ENCODE measurements around the gene DR1. TPM values are rescaled to one million over a fixed set of nuclear protein-coding genes. Genes with fewer than 3 reads are reported as not detected.

DR1 gene
- total RNA-seq, 4 donors from 2014 or later: 26.9 to 62.7 (median 30.9) TPM

- Histone ChIP-seq H3K27me3 (no peaks in the 10 kb centered on the region), H3K9me3 (no peaks in the 10 kb centered on the region), H3K4me1 (no peaks in the 10 kb centered on the region), H3K4me3 (no peak overlapping the region), H3K36me3 (peaks cover 0 to 4% (median 0%) of the 10 kb centered on the region in 3 donors), H3K27ac (no peak overlapping the region)
- TF ChIP-seq POLR2A (IDR thresholded peaks at IDR 0.05): no peak
- TF ChIP-seq CTCF (IDR thresholded peaks at IDR 0.05): no peak
- no peak for DNase-seq
Observed at GRCh38 chr1:93306920-93307319, 38.8 kb upstream of the DR1 start.

GRCh38 chr1:93313026-93313425, 32.7 kb upstream of the DR1 start:
- DNase-seq: no peak
- TF ChIP-seq POLR2A (IDR thresholded peaks at IDR 0.05): no peak
- no peak for TF ChIP-seq CTCF (IDR thresholded peaks at IDR 0.05)
- H3K36me3 ChIP-seq: peaks cover 0 to 4% (median 0%) of the 10 kb centered on the region in 3 donors
- no peak overlapping the region for H3K27ac ChIP-seq
- H3K9me3 ChIP-seq: no peaks in the 10 kb centered on the region
- H3K27me3 ChIP-seq: no peaks in the 10 kb centered on the region
- H3K4me1 ChIP-seq: no peaks in the 10 kb centered on the region
- H3K4me3 ChIP-seq: no peak overlapping the region

GRCh38 chr1:93317207-93317606, 28.5 kb upstream of the DR1 start:
- no peak overlapping the region for H3K27ac ChIP-seq
- H3K9me3 ChIP-seq: no peaks in the 10 kb centered on the region
- H3K4me1 ChIP-seq: peaks cover 0 to 6% (median 0%) of the 10 kb centered on the region in 4 donors
- DNase-seq: peak in 1 of 3 donors; percentile 47
- H3K27me3 ChIP-seq: no peaks in the 10 kb centered on the region
- H3K4me3 ChIP-seq: no peak overlapping the region
- TF ChIP-seq POLR2A (IDR thresholded peaks at IDR 0.05) (no peak), CTCF (IDR thresholded peaks at IDR 0.05) (no peak)
- no peaks in the 10 kb centered on the region for H3K36me3 ChIP-seq

GRCh38 chr1:93317943-93318342, 27.8 kb upstream of the DR1 start:
- Histone ChIP-seq H3K36me3 (no peaks in the 10 kb centered on the region), H3K27me3 (no peaks in the 10 kb centered on the region), H3K9me3 (no peaks in the 10 kb centered on the region), H3K4me1 (peaks cover 0 to 6% (median 0%) of the 10 kb centered on the region in 4 donors), H3K27ac (no peak overlapping the region), H3K4me3 (no peak overlapping the region)
- DNase-seq: no peak
- TF ChIP-seq POLR2A (IDR thresholded peaks at IDR 0.05) (no peak), CTCF (IDR thresholded peaks at IDR 0.05) (no peak)

- TF ChIP-seq CTCF (IDR thresholded peaks at IDR 0.05): no peak
- TF ChIP-seq POLR2A (IDR thresholded peaks at IDR 0.05): no peak
- H3K27me3 ChIP-seq: no peaks in the 10 kb centered on the region
- H3K4me1 ChIP-seq: peaks cover 0 to 6% (median 0%) of the 10 kb centered on the region in 4 donors
- H3K4me3 ChIP-seq: no peak overlapping the region
- H3K9me3 ChIP-seq: no peaks in the 10 kb centered on the region
- no peak overlapping the region for H3K27ac ChIP-seq
- no peak for DNase-seq
- H3K36me3 ChIP-seq: no peaks in the 10 kb centered on the region
Observed at GRCh38 chr1:93321720-93322119, 24.0 kb upstream of the DR1 start.

GRCh38 chr1:93322349-93322748, 23.4 kb upstream of the DR1 start:
- peaks cover 0 to 6% (median 0%) of the 10 kb centered on the region in 4 donors for H3K4me1 ChIP-seq
- no peaks in the 10 kb centered on the region for H3K36me3 ChIP-seq
- no peak for TF ChIP-seq POLR2A (IDR thresholded peaks at IDR 0.05)
- no peak for TF ChIP-seq CTCF (IDR thresholded peaks at IDR 0.05)
- H3K9me3 ChIP-seq: no peaks in the 10 kb centered on the region
- H3K27ac ChIP-seq: no peak overlapping the region
- no peaks in the 10 kb centered on the region for H3K27me3 ChIP-seq
- no peak overlapping the region for H3K4me3 ChIP-seq
- no peak for DNase-seq
